ENCODE results near the gene PLEKHG4. TPM values are rescaled to one million over a fixed set of nuclear protein-coding genes. Genes with fewer than 3 reads are reported as not detected.

PLEKHG4 gene
- total RNA-seq, 4 donors from 2014 or later, result 2.4 to 13.2 (median 10.2) TPM

DNA sequence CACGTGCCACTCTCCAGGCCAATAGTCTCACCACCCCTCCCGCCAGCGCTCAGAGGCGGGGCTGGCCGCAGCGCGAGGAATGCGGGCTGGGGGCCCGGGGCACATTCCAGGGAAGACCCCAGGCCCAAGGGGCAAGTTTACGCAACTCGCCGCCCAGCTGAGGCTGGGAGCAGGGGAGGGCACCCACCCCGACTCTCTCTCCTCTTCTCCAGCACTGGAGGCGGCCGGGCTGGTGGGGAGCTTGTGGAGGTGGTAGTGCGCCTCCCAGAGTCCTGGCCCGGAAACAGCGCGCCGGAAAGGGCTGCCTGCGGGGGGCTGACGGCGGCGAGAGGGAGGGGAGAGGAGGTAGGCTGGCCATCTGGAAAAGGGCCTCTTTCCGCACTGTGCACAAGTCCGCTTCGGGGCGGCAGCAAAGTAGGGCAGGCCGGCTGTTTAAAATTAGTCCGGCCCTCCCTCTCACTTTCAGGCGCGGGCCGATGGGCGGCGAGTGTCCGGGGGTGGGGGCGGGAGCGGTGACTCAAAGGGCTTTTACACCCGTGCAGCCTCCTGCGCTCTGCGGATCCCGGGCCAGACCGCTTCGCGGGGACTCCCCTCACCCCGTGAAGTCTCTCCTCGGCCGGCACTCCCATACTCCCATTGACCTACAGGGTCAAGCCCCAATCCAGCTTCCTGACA lies 33.1 kb upstream of the PLEKHG4 start:
- TF ChIP-seq, protein P1, sequence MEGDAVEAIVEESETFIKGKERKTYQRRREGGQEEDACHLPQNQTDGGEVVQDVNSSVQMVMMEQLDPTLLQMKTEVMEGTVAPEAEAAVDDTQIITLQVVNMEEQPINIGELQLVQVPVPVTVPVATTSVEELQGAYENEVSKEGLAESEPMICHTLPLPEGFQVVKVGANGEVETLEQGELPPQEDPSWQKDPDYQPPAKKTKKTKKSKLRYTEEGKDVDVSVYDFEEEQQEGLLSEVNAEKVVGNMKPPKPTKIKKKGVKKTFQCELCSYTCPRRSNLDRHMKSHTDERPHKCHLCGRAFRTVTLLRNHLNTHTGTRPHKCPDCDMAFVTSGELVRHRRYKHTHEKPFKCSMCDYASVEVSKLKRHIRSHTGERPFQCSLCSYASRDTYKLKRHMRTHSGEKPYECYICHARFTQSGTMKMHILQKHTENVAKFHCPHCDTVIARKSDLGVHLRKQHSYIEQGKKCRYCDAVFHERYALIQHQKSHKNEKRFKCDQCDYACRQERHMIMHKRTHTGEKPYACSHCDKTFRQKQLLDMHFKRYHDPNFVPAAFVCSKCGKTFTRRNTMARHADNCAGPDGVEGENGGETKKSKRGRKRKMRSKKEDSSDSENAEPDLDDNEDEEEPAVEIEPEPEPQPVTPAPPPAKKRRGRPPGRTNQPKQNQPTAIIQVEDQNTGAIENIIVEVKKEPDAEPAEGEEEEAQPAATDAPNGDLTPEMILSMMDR (IDR thresholded peaks at IDR 0.05; ENCODE audit: low read depth), result no peak

DNA sequence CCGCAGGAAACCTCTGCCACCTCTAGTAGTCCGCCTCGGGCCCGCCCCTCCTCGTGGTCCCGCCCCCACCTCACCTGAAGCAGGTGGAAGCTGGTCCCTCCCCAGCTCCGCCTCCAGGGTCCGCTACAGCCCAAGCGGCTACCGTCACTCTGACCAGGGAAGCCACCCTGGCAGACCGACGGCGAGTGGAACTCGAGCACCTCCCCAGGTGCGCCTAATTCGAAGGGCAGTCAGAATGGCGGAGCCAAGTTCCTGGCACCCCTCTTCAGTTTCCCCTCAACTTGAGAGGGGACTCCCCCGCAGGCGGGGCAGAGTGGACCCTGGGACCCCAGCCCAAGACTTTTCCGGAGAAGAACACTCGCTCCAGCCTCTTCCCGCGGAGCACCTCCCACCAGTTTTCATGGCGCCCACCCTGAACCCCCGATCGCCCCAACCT lies 32.6 kb upstream of the PLEKHG4 start:
- TF ChIP-seq, protein P1 (IDR thresholded peaks at IDR 0.05; ENCODE audit: low read depth), result no peak

DNA sequence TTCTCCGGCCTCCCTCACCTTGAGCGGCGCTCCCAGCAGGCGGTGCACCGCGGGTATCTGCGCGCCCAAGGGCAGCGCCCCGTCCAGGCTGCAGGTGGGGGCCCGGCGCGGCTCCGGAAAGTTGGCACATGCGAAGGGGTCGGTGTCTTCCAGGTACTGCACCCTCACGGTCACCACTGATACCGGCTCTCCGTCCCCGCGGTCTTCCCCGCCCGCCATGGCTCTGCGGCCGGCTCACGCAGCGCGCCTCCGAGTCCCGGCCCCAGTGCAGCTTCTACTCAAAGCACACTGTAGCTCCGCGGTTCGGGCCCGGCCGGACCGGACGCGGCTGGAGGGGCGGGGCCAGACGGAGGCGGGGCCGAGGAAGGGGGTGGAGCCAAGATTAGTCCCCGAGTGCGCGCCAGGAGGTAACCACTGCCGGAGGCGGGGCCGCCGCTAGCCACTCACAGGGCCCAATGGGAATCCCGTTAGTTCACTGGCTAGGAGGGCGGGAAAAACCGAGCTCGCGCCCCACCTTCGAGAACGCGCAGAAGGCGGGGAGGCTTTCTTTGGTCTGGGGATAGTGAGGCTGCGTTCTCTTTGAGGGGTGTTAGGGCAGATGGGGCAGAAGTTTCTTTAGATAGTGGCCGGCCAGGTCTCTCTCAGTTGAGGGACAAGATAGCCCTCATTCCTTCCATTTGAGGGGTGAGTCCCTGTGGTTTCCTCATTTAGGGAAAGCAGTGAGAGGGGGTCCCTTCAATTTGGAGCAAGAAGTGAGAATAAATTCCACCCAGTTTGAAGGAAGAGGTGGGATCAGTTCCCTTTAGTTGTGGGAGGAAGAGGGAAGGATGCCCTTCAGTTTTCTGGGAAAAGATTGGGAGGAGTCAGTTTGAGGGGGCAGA lies 31.9 kb upstream of the PLEKHG4 start, which contains the start of gene FHOD1:
TSS of gene FHOD1 (minus strand) at position 290 of the 881 bp plus-strand sequence. CDS start at position 219, 71 bp downstream.
- TF ChIP-seq, protein P1 (IDR thresholded peaks at IDR 0.05; ENCODE audit: low read depth), result no peak

DNA sequence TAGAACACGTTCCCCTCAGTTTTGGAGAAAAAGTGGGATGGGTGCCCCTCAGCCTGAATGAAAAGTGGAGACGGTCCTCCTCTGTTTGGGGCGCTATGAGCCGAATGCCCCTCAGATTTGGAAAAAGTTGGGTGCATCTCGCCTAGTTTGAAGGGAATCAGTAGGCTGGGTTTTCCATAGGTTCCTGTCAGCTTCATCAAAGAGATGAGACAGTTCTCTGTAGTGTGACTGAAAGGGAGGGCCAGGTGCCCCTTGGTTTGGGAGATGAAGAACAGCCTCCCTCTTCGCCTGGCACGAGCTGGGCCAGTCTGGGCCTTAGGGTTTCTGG lies 31.3 kb upstream of the PLEKHG4 start:
- TF ChIP-seq, protein P1 (IDR thresholded peaks at IDR 0.05; ENCODE audit: low read depth), result no peak

DNA sequence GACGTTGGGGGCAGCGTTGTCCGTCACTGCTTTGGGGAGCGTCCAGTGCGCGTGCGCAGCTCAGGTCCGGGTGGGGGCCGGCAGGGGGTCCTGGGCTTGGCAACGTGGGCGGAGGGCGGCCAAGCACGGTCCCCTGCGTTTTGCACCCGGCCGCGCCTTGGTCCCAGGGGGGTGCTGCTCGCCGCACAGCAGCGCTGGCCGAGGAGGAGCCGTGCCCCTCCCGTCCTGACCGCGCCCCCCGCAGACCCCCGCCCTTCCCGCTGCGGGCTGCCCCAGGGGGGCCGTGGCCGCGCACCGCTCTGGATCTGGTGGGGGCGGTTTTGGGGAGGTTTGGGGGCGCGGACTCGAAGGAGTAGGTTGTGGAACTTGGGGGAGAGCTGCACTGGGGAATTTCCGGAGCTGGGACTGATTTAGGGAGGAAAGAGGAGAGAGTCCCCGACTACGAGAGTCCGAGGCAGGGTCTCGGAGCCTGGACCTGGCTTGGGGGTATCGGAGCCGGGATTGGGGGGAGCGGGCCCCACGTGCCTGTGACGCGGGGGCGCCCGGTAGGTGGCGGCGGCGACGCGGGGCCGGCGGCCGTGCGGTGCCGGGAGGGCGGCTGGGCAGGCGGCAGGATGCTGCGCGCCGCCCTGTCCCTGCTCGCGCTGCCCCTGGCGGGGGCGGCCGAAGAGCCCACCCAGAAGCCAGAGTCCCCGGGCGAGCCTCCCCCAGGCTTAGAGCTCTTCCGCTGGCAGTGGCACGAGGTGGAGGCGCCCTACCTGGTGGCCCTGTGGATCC lies 30.7 kb upstream of the PLEKHG4 start, which contains the start of gene SLC9A5:
TSS of gene SLC9A5 (plus strand) at position 579 of the 777 bp plus-strand sequence. CDS start at position 615, 36 bp downstream.
- TF ChIP-seq, protein P1 (IDR thresholded peaks at IDR 0.05; ENCODE audit: low read depth), result no peak

DNA sequence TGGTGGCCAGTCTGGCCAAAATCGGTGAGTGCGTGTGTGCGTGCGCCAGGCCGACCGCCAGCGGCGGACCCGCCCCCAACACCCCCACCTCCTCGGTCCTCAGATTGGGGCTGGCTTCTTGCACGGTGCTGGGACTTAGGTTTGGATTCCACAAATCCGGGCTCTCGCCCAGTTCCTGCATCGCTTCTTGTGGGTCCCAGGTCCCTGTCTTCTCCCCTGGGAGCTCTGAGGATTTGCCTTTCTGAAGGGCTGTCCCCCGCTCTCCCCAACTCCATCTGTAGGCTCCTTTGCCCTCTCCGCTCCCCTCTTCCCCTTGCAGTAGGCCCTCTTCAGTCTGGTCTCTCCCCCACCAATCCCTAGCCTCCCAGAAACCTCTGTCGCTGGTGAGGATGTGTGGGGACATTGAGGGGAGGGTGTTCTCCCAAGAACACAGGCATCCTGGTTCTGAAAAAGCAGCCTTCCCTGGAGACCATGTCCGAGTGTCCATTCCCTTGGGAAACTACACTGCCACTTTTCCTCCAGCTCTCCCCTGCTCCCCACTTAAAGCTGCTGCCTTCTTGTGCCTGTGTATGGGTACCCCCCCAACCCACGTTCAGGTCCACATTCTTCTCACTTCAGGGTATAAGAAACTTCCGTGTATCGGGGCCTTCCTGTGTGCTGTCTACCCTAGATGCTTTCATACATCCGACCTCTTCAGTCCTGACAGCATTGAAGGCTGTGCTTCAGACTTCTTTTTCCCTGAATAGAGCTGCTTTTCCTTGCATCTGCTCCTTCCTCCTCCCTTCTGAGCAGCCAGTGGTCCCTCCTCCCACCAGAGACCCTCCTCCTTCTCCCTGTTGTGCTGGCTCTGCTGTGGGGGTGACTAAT lies 29.9 kb upstream of the PLEKHG4 start:
- TF ChIP-seq, protein P1 (IDR thresholded peaks at IDR 0.05; ENCODE audit: low read depth), result no peak

Measured in subcutaneous adipose tissue (tissue), 4 donors.